DMS 273 (cell line): Measurements from ENCODE around the gene PPP6R3.
"Not testable (repeated sequence)": the region's sequence is repeated elsewhere in the genome, so short reads cannot be mapped to it uniquely, and the experiment has no call there.

ENCODE experiments used
- DNase-seq: peaks from one replicate; lab custom pipeline; 2025; ENCODE audit not compliant: unreplicated experiment; lab: John Stamatoyannopoulos, UW

PPP6R3 gene

GRCh38 chr11:68436162-68436888 is 24.2 kb upstream of the PPP6R3 start:
- no peak for DNase-seq

DNA sequence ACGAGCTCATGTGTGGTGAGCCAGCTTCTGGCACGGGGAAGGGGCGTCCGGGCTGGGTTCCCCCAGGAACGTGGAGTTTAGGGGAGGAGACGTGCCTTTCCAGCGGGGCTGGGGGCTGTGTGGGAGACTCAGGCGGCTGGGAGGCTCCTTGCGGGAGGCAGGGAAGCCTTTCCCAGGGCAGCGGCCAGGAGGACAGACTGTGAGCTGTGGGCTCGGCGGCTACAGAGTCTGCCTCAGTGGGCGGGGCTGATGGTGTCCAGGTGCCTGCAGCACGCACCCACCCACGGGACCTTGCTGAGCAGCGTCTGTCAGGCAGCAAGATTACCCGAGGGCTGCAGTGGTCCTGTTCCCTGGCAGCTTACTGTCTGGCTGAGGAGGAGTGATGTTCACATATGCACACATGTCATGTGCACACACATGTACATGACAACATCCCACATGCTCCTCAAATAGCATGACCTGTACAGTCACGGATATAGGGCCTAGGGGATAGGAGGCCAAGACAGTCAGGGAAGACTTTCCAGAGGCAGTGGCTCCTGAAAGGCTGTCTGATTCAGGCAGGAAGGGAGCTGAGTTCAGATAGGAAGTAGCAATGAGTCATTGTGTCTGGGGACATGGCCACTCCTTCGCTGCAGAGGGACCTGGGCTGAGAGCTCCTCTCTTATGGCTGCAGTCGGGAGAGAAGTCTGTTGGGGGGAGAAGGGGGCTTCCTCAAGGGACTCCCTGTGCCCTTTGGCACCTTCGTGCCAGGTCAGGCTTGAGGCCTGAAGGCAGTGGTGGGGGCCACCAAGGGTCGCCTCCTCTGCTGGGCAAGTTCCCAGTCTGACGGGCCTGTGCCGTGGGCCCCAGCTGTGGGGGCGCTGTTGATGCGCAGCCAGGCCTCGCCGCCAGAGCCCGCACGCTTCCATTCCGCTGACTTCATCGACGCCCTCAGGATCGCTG is 23.3 kb upstream of the PPP6R3 start:
- no peak for DNase-seq

DNA sequence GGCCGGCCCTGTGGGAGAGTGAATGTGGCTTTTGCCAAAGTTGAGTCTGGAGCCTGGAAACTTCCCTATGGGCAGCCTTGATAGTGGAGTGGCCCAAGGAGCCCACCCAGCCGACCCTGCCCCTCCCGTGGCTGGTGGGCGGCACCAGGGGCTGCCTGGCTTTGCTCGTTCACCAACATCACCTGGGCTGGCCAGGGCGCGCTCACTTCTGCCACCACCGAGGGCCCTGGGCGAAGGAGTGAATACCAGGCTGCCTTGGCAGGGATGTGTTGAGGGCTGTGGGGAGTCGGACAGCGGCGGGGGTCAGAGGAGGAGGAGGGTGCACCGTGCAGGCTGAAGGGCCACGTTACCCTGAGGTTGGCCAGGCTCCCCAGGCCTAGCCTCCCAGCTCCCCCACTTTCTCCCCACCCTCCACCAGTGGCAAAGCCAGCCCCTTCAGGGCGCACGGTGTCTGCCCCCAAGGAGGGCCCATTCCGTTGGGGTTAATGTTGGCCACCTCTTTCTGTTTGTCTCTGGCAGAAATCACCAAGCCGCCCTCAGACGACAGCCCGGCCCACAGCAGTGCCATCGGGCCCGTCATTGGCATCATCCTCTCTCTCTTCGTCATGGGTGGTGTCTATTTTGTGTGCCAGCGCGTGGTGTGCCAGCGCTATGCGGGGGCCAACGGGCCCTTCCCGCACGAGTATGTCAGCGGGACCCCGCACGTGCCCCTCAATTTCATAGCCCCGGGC is 22.5 kb upstream of the PPP6R3 start:
- no peak for DNase-seq

GRCh38 chr11:68438658-68439259 is 21.8 kb upstream of the PPP6R3 start:
- DNase-seq, result no peak

GRCh38 chr11:68439355-68440065 is 21.0 kb upstream of the PPP6R3 start:
- no peak for DNase-seq

- DNase-seq, result no peak
Observed at GRCh38 chr11:68440224-68440623, 20.3 kb upstream of the PPP6R3 start.

GRCh38 chr11:68441466-68442230 is 18.9 kb upstream of the PPP6R3 start:
- no peak for DNase-seq

- DNase-seq, result no peak
Observed at GRCh38 chr11:68442433-68442832, 18.1 kb upstream of the PPP6R3 start.

- DNase-seq, result no peak
Observed at GRCh38 chr11:68444566-68444965, 16.0 kb upstream of the PPP6R3 start.

DNA sequence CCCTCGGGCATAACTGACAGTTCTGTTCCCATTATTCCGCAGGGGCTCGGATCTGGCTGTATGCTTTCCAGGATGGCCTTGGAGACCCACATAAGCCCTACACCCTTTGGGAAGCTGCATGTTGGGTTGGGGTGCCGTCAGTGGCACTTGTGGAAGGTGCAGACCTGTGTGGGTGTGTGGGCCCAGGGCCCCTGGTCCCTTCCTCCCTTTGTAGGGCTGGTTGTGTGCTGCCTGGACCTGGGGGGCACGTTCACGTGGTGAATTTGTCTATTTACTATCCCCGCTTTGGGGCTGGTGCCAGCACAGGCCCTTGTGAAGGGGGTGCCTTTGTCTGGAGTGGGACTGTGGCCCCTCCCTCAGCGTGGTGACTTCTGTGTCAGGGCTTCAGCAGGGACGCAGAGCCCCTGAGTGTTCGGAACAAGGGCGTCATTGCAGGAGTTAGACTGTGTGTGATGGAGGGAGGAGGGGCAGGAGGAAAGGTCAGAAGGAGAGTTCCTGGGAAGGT is 15.0 kb upstream of the PPP6R3 start:
- no peak for DNase-seq

- no peak for DNase-seq
Observed at GRCh38 chr11:68446046-68446725, 14.4 kb upstream of the PPP6R3 start.

DNA sequence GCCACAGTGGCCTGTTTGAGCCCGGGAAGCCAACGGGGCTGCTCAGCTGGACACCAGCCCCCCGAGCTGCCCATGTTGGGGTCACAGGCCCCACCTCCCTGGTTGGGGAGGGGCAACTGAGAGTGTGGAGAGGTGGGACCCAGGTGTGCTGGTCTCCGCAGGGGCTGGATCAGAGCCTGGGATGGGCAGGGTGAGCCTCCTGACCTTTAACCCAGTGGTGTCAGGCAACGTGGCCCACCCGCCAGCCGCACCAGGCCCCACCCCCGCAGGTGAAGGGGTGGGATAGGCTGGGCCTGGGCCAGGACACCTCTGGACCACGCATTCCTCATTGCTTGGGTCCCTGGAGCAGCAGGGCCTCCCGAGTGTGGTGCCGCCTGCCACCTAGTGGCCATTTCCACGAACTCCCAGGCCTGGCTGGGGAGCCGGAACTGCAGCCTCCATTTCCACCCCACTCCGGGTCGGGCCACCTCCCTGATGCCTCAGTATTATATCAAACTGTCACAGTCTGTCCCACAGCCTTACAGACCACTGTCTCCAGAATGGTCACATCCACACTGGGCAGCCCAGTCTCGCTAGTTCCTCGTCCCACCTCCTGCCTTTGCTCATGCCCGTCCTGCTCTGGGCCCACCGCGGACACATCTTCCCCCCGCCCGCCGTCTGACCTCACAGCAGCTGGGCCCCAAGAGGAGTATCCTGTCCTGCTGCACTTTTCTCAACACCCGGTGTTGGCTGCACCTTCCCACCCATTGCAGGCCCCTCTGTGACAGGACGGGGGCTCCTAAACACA is 13.3 kb upstream of the PPP6R3 start:
- DNase-seq, result peak; percentile 78

DNA sequence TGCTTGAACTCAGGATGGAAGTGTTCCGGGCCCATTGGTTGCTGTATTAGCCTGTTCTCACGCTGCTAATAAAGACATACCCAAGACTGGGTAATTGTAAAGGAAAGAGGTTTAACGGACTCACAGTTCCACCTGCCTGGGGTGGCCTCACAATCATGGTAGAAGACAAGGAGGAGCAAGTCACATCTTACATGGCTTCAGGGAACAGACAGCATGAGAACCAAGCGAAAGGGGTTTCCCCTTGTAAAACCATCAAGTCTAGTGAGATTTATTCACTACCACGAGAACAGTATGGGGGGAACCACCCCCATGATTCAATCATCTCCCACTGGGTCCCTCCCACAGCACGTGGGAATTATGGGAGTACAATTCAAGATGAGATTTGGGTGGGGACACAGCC is 12.6 kb upstream of the PPP6R3 start:
- not testable (repeated sequence) for DNase-seq

GRCh38 chr11:68448604-68449011 is 11.9 kb upstream of the PPP6R3 start:
- no peak for DNase-seq

GRCh38 chr11:68449951-68450350 is 10.6 kb upstream of the PPP6R3 start:
- no peak for DNase-seq

DNA sequence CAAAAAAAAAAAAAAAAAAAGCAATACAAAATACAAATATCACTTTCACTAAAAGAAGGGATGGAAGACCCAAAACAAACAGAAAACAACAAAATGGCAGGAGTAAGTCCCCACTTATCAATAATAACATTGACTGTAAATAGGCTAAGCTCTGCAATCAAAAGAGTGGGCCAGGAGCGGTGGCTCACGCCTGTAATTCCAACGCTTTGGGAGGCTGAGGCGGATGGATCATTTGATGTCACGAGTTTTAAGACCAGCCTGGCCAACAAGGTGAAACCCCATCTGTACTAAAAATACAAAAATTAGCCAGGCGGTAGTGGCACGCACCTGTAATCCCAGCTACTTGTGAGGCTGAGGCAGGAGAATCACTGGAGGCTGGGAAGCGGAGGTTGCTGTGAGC is 9.8 kb upstream of the PPP6R3 start:
- DNase-seq, result no peak

DNA sequence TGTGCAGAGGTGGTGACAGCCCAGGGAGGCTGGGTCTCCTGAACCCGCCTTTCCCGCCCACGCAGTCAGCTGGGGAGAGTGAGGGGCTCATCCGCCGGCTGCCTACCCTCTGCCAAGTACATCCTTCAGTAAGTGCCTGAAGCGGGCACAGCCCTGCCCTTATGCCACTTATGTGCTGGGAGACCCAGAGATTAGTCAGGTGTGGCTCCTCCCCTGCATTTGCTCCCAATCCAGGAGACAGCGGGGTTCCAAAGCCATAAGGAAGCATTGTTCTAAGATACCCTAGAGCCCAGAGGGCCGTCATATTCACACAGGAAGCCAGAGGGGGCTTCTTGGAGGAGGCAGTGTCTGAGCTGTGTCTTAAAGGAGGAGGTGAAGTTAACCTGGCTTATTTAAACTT is 5.8 kb upstream of the PPP6R3 start:
- DNase-seq, result peak; percentile 30

DNA sequence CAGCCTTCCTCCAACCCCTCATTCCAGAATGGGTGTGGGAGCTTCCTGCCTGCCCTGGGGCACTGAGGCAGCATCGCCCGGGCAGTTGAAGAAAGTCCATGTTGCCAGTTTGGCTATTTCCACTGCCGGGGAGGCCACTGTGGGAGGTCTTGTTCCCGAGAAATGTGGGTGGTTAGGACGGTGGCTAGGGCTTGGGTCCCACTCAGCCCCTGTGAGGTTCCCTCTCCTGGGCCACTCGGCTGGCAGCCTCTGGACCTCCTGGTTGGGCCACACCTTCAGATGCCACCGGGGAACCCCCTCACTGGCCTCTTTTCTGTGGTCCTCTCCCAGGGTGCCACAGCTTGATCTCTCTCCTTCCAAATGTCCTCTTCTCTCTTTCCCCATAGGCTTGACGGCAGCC is 5.1 kb upstream of the PPP6R3 start:
- DNase-seq, result no peak
